Measurements from ENCODE around the gene AGFG2. TPM values are rescaled to one million over a fixed set of nuclear protein-coding genes. Genes with fewer than 3 reads are reported as not detected.

AGFG2 gene
- total and polyA plus RNA-seq, 2 of the 4 experiments (the other 2 are of a cell fraction) = 3.0 to 10.0 TPM

DNA sequence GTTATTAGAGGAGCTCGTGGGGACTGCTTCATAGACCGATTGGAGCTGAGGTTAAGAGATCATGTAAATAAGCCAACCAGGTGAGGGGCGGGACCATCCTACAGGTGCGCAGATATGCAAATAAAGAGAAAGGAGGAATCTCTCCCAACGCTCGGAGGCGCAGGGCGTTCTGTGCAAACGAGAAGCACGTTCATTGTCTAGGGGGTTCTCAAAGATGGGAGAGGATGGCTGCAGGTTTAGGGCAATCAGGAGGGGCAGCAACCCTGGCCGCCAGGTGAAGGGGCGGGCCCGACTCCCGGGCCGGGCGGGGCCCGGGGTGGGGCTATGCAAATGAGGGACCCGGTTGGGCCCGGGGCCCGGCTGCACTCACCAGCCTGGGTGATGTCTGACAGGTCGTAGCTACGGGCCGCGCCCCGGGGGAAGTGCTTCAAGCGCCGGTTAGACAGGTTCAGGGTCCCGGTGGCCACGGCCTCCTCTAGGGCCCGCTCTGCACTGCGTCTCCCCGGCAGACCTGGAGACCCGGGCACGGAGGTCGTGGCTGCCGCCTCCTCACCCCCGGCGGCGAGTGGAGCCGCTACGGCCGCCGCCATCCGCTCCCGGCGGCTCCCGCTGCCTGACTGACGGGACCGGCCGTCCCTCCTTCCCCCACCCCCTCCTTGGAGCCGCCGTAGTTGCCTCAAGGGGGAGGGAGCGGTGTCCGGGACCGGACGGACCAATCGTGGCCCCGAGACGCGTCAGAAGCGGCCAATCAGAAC lies 46.7 kb downstream of the AGFG2 start, which contains the start of gene LRCH4:
TSS of gene LRCH4 (minus strand) at position 619 of the 755 bp plus-strand sequence. CDS start at position 590, 29 bp downstream.
- dilution Hi-C loops (cut with HindIII; ENCODE audit: low sequenced_read_pairs, unreplicated experiment) (no loop called here), in situ Hi-C loops (cut with MboI; ENCODE audit: low sequenced_read_pairs) (loop anchor here (25.0 kb wide), 1 partner anchor 277 kb away; the partner anchor contains the start of genes SLC12A9 and TRIP6), intact Hi-C loops (cut with micrococcal nuclease) (loop anchor here (1.0 to 10.0 kb wide), 3 partner anchors 17 to 249 kb away; partner anchors contain the start of genes GNB2 and PCOLCE)
- H4K91ac ChIP-seq (ENCODE audit: insufficient read depth, low read depth, low read length) = peak within 1 kb of the TSS; percentile 58
- no peaks in the 10 kb centered on the region for H3K9me3 ChIP-seq (ENCODE audit: control insufficient read depth, insufficient read depth, low read length)
- peaks cover 2% of the 10 kb centered on the region for H3K9me1 ChIP-seq (ENCODE audit: insufficient read depth, low read length)
- H3K18ac ChIP-seq (ENCODE audit: low read depth, low read length) = peak within 1 kb of the TSS; percentile 53; the same call in 1 of the 2 replicates
- 0% methylated on average over 29 of the region's 61 CpGs; no CpG with 5 or more reads in 1 of the 2 experiments for WGBS, 2 experiments (ENCODE audit: extremely low coverage in 2 of 2, insufficient read length in 1 of 2)
- peak within 1 kb of the TSS; percentile 91 to 92 for H4K8ac ChIP-seq (ENCODE audit: low read depth in 2 of 2, low read length in 2 of 2)
- peak within 1 kb of the TSS; percentile 98 for H2AK5ac ChIP-seq (ENCODE audit: low read depth, low read length)
- H2BK120ac ChIP-seq (ENCODE audit: low read depth, low read length) = peak within 1 kb of the TSS; percentile 51
- H2AFZ ChIP-seq (replicated peaks; ENCODE audit: low read length, poor library complexity) = peak within 1 kb of the TSS; percentile 96
- H3K4me2 ChIP-seq (ENCODE audit: low read depth, low read length) = peak within 1 kb of the TSS; percentile 99
- no peak for DNase-seq
- H3K36me3 ChIP-seq (ENCODE audit: control insufficient read depth, insufficient read depth, low read length) = peaks cover 19% of the 10 kb centered on the region
- H3K23ac ChIP-seq (ENCODE audit: low read depth, low read length) = peak within 1 kb of the TSS; percentile 92
- peak; percentile 11 for ATAC-seq (ENCODE audit: low read depth)
- H3K27me3 ChIP-seq (ENCODE audit: control insufficient read depth, insufficient read depth, low read length) = no peaks in the 10 kb centered on the region
- peak within 1 kb of the TSS; percentile 72 for H3K4me3 ChIP-seq (ENCODE audit: insufficient read depth, low read depth, low read length)
- H3K4ac ChIP-seq (ENCODE audit: low read depth, low read length) = peak within 1 kb of the TSS; percentile 95
- H2BK20ac ChIP-seq (ENCODE audit: low read depth, low read length) = no peak within 1 kb of the TSS
- peak within 1 kb of the TSS; percentile 96 for H3K9ac ChIP-seq (ENCODE audit: low read depth, low read length)
- H4K20me1 ChIP-seq (ENCODE audit: insufficient read depth, low read length) = peaks cover 33% of the 10 kb centered on the region
- H3K79me1 ChIP-seq (ENCODE audit: low read depth in 1 of 2, low read length in 2 of 2) = peaks cover 12 to 52% of the 10 kb centered on the region in 2 experiments
- H3K27ac ChIP-seq (ENCODE audit: insufficient read depth, low read length) = peak within 1 kb of the TSS; percentile 90
- peak within 1 kb of the TSS; percentile 83 for H2BK5ac ChIP-seq (ENCODE audit: low read depth, low read length, poor library complexity, severe bottlenecking)
- ChIA-PET POLR2A (ENCODE audit: unreplicated experiment) (interaction anchor here (0.6 to 1.4 kb wide), 5 partner anchors 17 to 289 kb away, joined by 3 to 7 read pairs (median 4); partner anchors contain the start of genes MOSPD3, PCOLCE, SRRT and ZCWPW1), CTCF (interaction anchor here (0.9 to 1.6 kb wide), 2 partner anchors 16 to 19 kb away, joined by 3 to 4 read pairs; partner anchors contain the start of gene PCOLCE)
- H3K14ac ChIP-seq (replicated peaks; ENCODE audit: low read depth, low read length) = peak within 1 kb of the TSS; percentile 59
- peak within 1 kb of the TSS; percentile 36; the same call in 1 of the 3 replicates for H2BK15ac ChIP-seq (ENCODE audit: low read depth, low read length)
- peak within 1 kb of the TSS; percentile 96 for H2AK9ac ChIP-seq (replicated peaks; ENCODE audit: low read depth, low read length, poor library complexity)
- H4K5ac ChIP-seq (ENCODE audit: low read depth, low read length) = peak within 1 kb of the TSS; percentile 81
- H3K4me1 ChIP-seq (ENCODE audit: control insufficient read depth, insufficient read depth, low read length) = peaks cover 17% of the 10 kb centered on the region
- H3K56ac ChIP-seq (ENCODE audit: extremely low read depth, insufficient read depth, low read length) = peak within 1 kb of the TSS; percentile 80
- no TSS peak for BruUV-seq (replicated peaks)
- TF ChIP-seq, protein P1, sequence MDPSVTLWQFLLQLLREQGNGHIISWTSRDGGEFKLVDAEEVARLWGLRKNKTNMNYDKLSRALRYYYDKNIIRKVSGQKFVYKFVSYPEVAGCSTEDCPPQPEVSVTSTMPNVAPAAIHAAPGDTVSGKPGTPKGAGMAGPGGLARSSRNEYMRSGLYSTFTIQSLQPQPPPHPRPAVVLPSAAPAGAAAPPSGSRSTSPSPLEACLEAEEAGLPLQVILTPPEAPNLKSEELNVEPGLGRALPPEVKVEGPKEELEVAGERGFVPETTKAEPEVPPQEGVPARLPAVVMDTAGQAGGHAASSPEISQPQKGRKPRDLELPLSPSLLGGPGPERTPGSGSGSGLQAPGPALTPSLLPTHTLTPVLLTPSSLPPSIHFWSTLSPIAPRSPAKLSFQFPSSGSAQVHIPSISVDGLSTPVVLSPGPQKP (IDR thresholded peaks at IDR 0.05; ENCODE audit: borderline replicate concordance, low read depth, low read length) = no peak
- TF ChIP-seq SMC3 (IDR thresholded peaks at IDR 0.05; ENCODE audit: low read depth, low read length) (no peak), FOS (IDR thresholded peaks at IDR 0.05; ENCODE audit: low read depth, low read length) (no peak), MAFK (IDR thresholded peaks at IDR 0.05; ENCODE audit: low read depth, low read length) (no peak), RAD21 (IDR thresholded peaks at IDR 0.05; ENCODE audit: low read length) (no peak), CHD1 (IDR thresholded peaks at IDR 0.05; ENCODE audit: low read depth, low read length) (no peak), NFE2L2 (IDR thresholded peaks at IDR 0.05; ENCODE audit: low read depth, low read length) (peak; percentile 18; the same call in 1 of the 2 replicates), BHLHE40 (IDR thresholded peaks at IDR 0.05; ENCODE audit: low read depth, low read length) (no peak), MAZ (IDR thresholded peaks at IDR 0.05; ENCODE audit: borderline replicate concordance, low read depth, low read length) (peak; percentile 99), RCOR1 (IDR thresholded peaks at IDR 0.05; ENCODE audit: insufficient replicate concordance, low read length) (no peak), POLR2A (IDR thresholded peaks at IDR 0.05; ENCODE audit: low read depth, low read length) (peak; percentile 98)
- TF ChIP-seq, protein P2, sequence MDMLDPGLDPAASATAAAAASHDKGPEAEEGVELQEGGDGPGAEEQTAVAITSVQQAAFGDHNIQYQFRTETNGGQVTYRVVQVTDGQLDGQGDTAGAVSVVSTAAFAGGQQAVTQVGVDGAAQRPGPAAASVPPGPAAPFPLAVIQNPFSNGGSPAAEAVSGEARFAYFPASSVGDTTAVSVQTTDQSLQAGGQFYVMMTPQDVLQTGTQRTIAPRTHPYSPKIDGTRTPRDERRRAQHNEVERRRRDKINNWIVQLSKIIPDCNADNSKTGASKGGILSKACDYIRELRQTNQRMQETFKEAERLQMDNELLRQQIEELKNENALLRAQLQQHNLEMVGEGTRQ (IDR thresholded peaks at IDR 0.05; ENCODE audit: low read depth, low read length) = peak; percentile 51; the same call in 1 of the 2 replicates
- TF ChIP-seq, protein P3, sequence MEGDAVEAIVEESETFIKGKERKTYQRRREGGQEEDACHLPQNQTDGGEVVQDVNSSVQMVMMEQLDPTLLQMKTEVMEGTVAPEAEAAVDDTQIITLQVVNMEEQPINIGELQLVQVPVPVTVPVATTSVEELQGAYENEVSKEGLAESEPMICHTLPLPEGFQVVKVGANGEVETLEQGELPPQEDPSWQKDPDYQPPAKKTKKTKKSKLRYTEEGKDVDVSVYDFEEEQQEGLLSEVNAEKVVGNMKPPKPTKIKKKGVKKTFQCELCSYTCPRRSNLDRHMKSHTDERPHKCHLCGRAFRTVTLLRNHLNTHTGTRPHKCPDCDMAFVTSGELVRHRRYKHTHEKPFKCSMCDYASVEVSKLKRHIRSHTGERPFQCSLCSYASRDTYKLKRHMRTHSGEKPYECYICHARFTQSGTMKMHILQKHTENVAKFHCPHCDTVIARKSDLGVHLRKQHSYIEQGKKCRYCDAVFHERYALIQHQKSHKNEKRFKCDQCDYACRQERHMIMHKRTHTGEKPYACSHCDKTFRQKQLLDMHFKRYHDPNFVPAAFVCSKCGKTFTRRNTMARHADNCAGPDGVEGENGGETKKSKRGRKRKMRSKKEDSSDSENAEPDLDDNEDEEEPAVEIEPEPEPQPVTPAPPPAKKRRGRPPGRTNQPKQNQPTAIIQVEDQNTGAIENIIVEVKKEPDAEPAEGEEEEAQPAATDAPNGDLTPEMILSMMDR (conservative IDR thresholded peaks at IDR 0.05; ENCODE audit: low read depth, low read length) = no peak
